NCI-H1436 (cell line): Measurements from ENCODE around the gene CHN2.

Experiments
- DNase-seq: peaks from one replicate; lab custom pipeline; 2025; lab: John Stamatoyannopoulos, UW

Gene CHN2

DNA sequence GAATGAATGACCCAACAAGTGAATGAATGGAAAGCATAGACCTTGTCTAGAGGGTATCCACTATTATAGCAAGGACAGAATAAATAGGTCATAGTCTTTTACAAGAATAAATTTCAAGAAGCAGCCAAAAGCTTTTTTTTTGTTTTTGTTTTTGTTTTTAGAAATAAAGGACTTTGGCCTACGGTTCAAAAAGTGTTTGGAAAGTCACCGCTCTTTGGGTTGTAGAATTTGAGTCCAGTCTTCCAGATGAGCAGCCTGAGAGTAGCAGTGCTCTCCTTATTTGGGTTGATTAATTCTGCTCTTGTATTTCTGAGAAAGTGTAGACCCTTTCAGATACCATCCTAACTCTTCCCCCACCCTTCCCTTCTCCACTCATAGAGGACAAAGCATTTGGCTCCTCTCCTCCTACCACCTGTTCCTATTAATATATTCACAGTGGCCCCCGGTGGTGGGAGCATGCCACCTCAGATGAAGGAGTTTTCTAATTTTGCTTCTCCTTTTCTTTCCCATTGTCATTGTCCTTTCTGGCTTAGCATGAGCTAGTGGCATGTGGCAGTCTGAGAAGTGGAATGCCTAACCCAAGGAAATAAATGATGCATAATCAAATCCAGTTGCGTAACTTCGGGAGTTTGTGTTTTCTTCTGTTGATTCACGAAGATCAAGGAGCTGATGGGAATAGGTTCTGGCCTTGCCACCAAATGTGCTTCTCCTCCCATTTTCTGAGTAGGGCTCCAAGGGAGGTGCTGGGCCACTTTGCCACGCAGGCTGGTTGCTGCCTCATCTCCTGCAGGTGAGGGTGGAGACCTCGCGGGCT is 114.7 kb downstream of the CHN2 start:
- no peak for DNase-seq

GRCh38 chr7:29310625-29311024 is 116.0 kb downstream of the CHN2 start:
- DNase-seq = no peak

DNA sequence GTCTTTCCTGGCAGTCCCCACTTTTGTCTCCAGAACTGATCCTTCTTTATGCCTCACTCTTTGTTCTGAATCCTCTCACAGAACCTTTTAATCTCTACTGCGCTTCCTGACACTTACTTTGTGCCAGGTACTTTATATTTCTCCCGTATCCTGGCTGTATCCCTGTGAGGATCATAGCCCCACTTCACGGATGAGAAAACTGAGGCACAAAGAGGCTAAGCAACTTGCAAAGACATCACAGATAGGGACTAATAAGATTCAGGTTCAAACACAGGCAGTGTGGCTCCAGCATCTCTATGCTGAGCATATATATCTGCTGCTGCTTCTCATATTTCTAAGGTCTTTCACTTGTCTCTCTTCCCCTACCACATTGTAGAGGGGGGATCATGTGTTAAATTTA is 116.7 kb downstream of the CHN2 start:
- no peak for DNase-seq

- DNase-seq = no peak
Measured at GRCh38 chr7:29314148-29314547, 119.6 kb downstream of the CHN2 start.

- no peak for DNase-seq
Measured at GRCh38 chr7:29315122-29315891, 120.7 kb downstream of the CHN2 start.

- DNase-seq = no peak
Measured at GRCh38 chr7:29315892-29316270, 121.3 kb downstream of the CHN2 start.

DNA sequence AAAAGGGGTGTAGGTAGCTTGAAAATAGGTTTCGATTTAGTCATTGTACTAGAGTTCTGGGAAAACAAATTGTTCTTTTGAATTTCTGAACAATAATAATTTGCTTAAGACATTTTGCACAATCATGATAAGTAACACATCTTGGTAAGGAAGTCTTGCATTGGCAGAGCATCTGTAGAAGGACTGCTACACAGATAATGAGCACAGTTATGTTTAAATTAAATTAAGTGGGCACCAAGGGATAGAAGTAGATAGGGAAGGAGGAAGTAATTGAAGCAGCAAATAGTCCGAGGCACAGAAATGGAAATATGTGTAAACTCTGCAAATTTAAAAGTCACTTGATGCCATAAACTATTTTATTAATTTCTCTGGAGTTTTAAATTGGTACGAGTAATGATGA is 122.4 kb downstream of the CHN2 start:
- DNase-seq = no peak

GRCh38 chr7:29318853-29319718 is 124.5 kb downstream of the CHN2 start:
- no peak for DNase-seq

DNA sequence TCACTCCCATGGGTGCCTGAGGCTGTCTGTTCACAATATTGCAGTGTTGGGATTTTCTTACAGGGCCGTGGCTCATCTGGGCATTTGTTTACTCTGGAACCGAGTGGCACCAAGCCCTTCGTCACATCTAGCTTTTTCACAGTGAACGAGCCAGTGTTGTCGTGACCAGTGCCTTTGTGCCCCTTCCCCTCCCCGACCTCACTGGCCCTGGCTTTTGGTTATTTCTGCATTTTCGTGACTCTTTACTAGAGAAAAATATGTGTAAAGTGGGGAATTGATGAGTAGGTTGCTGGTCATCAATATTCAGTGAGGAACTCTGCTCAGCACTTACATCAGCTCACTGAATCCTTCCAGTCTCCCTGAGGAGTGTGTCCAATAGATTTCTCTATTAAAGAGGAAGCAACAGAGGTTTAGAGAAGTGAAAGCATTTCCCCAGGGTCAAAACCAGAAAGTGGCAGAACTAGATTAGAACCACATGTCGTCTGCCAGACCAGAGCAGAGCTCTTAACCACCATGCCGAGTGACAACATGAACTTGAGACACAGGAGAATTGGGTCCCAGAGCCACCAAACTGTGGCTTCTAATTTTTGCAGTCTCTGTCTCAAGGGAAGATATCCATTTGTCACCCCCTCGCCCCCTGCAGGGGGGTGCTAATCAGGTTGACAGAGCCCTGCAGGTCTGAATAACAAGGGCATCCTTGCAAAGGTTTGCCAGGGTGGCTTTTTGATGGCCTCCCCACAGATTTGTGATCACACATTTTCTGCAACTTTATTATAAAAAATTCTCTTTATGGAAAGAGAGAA is 125.3 kb downstream of the CHN2 start:
- DNase-seq = no peak

DNA sequence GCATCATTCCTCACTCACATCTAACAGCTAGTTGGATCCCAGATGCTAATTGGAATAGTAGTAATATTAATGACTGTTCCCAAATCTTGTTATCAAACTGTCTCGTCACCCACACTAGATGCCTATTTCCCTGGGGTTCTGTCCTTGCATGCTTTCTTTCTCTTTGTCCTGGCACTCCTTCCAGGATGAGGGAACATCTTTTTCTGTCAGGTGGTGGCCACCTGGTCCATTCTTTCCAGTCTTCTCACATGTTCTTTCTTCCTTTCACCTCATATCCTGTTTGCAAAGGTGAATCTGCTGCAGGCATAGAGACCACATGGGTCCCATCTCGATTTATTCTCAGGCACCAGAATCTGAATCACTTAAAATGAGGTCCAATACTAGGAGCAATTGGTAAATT is 126.0 kb downstream of the CHN2 start:
- DNase-seq = no peak

DNA sequence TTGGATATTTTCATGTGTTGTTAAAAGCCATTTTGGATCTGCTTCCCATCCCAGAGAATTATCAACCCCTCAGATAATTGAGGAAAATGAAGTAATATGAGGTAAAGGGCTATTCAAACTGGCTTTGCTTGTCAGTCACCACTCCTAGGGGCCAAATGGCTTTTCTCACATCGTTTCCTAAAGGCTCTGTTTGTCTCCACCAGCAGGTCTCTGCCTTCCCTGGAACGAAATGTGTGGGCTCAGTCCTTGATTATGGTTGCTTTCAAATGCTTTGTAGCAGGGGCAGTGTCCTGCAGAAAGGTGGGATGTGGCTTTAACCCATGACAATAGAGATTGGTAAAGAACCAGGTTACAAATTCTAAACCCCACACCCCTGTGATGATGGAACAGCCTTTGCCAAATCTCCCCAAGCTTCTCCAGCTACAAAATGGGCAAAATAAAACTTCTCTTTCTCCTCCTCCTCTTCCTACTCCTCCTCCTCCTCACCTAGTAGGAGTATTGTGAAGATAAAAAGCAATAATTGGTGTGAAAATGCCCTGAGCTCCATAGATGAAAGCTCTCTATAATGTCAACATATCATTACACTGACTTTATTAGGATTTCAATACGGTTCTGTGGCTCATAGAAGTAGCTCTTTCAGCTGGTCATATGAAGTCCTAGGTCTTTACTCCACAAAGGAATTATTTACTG is 127.6 kb downstream of the CHN2 start:
- no peak for DNase-seq

DNA sequence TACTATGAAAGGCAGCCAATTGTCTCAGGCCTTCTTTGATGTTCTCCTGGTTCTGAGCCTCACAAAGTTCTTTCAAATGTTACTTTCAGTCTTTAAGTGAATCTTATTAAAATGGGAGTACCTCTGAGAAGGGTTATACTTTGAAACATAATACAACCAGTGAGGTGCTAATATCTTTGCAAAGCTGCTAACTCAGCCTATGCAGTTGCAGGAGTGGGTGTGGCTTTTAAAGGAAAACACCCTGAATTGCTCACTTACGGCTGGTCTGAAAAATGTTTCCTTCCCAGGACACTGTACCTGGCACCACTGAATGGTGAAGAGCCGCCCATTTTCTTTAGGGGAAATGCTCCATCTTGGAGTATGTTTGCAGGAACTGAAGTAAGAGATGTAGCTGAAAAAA is 130.9 kb downstream of the CHN2 start:
- no peak for DNase-seq

DNA sequence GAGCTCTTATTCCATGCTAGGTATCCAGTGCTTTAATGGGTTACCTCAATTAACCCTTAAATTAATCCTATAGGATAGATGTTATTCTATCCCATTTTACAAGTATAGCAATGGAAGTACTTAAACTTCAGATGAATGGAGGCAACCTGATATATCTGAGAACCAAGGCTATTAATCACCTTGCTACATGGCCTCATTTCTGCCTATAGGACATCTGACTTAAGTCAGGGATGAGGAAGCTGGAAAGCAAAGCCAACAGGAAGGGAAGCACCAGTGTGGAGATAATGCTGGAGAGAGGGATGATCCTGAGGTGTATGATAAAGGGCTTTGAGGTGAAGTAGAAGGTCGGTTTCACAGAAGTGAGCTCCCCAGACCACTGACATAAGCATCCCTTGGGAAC is 132.3 kb downstream of the CHN2 start:
- no peak for DNase-seq

GRCh38 chr7:29327455-29327854 is 132.9 kb downstream of the CHN2 start:
- DNase-seq = peak; percentile 73

- DNase-seq = no peak
Measured at GRCh38 chr7:29328045-29328444, 133.5 kb downstream of the CHN2 start.

DNA sequence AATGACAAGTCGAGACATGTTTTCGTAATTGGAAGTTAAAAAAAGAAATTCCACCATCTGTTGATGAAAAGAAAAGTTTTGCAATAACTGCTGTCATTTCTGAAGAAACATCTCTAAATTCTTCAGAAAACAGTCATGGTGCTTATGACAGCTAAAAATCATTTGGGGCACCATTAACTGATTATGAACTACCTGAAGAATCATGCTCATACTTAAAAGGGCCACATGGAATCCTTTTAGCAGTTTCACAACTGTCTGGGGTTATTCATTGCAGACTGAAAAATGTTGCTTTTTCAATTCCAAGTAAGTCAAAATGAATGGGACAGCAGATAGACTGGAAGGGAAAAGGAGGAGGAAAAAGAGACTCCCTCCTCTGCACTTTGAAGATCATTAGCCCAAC is 134.2 kb downstream of the CHN2 start:
- no peak for DNase-seq

GRCh38 chr7:29329686-29330085 is 135.1 kb downstream of the CHN2 start:
- DNase-seq = no peak

DNA sequence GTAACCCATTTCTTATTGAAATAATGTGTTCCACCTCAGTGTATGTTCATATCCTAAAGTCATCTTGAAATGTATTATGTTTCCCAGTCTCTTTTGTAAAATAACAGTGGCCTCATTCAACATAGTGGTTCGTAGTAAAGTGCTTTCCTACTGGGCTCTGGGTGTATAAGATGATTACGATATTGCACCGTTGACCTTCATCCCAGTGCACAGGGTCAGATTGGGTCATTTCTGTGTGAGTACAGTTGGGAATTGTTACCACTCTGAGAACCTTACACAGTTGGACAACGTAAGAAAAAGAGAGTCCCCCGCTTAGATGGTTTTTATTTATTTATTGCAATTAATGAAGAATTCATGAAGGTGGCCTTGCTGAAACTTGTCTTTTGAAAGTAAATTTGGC is 135.6 kb downstream of the CHN2 start:
- no peak for DNase-seq

DNA sequence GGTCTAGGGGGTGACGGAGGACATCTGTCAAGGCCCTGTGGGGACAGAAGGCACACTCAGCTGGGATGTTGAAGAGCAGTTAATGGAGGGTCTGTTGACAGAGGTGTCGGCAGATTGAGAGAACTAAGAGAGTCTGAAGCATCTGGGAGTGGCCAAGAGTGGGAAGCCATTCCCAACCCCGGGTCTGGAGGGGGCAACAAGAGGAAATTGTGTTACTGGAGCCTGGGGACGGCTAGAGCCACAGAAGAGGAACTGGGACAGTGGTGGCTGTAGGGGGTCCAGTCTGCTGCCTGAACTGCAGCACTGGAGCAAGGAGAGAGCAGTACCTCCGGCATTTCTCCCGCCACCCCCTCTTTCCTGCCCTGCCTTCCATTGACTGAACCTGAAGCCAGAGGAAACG is 136.6 kb downstream of the CHN2 start:
- DNase-seq = no peak

DNA sequence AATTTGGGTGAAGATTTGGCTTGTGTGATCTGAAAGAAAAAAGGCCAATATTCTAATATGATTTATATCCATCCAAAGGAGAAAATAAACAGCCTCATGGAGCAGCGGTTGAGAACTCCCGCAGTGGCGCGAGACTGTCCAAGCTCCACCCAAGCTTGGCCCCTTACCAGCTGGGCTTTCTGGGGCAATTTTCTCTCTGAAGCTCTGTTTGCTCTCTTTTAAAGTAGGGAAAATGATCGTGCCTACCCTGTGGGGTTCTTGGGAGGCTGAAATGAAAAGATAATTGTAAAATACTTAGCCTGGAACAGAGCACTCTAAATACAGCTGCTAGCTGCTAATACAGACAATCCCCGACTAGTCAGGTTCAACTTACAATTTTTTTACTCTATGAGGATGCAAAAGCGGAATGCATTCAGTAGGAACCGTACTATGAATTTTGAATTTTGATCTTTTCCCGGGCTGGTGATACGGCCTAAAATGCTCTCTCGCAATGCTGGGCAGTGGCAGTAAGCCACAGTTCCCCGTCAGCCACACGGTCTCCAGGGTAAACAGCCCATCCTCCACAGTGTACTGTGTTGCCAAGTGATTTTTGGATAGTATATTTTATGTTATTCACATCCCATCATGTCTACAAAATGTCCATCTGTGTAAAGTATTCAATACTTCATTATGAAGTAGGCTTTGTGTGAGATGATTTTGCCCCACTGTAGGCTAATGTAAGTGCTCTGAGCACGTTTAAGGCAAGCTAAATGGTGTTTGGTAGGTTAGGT is 137.7 kb downstream of the CHN2 start:
- DNase-seq = peak; percentile 92
